ENCODE measurements around the gene SELENOF.

GRCh38 chr1:86846164-86846647 is 67.7 kb downstream of the SELENOF start:
- TF ChIP-seq POLR2AphosphoS5 (IDR thresholded peaks at IDR 0.05; ENCODE audit: borderline replicate concordance, low read depth, low read length) (no peak), EZH2 (IDR thresholded peaks at IDR 0.05) (no peak), FOXP2 (optimal IDR thresholded peaks at IDR 0.05; ENCODE audit: control extremely low read depth, extremely low read length, insufficient read depth) (no peak)
